Brain pericyte (primary cell): Measurements from ENCODE around the gene DNAH12.
"Not testable (repeated sequence)": the region's sequence is repeated elsewhere in the genome, so short reads cannot be mapped to it uniquely, and the experiment has no call there.

Experiments
- DNase-seq: peaks from one replicate; pipeline ENCODE4 v3.0.0-alpha.2; 2012; ENCODE audit warnings: low read depth, low spot score

Gene DNAH12

DNA sequence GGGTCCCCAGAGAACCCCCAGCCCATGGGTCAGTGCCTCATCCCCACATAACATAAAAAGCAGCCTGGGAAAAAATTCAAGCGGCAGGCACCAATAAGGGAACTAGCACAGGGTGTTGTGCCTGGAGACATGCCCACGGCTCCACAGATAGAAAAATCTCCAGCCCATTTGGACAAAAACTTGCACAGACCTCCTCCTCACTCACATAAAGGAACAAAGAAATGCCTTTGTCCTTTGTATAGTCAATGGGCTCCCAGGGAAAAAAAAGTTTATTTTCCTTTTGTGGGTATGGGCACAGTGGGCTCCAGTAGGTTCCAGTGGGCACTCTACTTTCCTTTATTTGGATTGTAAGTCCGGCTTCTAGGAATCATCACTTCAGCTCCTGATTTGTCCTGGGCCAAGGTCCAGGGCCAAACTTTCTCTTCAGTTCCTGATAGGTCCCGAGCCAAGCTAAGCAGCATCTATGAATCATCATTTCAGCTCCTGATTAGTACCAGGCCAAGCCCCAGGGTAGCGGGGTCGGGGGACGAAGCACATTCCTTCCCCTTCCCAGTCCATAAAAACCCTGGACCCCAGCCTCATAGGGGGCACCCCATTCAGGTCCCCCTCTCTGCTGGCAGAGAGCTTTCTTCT lies 1.6 kb upstream of the DNAH12 start:
- DNase-seq, result no peak

DNA sequence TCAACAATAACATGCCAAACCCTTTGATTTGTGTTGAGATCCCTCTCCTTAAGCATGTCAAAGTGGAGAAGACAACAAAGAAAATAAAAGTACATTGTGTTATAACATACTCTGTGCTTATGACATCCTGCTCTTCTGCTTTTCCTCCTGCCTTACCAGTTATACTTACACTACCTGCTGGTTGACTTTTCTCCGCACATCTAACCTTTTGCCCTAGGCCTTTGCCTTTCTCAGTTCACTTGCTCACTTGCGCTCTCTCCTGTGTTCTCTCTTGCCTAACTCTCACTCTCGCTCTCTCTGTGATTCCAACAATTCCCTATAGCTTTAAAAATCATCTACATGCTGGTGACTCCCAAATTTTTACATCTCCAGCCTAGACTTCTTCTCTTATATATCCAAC lies 5.7 kb downstream of the DNAH12 start:
- DNase-seq, result no peak

- DNase-seq, result no peak
These were observed 14.0 kb downstream of the DNAH12 start for GRCh38 chr3:57530071-57530608.

- no peak for DNase-seq
These were observed 25.7 kb downstream of the DNAH12 start for GRCh38 chr3:57518276-57518915.

DNA sequence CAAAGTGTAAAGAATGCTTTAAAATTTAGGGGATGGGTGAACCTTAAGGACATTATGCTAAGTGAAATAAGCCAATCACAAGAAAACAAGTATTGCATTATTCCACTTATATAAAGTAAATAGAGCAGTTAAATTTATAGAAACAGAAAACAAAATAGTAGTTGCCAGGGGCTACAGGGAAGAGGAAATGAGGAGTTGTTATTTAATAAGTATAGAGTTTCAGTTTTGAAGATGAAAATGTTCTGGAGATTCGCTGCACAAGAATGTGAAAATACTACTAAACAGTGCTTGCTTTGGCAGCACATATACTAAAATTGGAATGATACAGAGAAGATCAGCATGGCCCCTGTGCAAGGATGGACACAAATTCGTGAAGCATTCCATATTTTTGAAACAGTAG lies 32.0 kb downstream of the DNAH12 start:
- DNase-seq, result no peak

GRCh38 chr3:57505901-57506300 lies 38.2 kb downstream of the DNAH12 start:
- DNase-seq, result no peak

DNA sequence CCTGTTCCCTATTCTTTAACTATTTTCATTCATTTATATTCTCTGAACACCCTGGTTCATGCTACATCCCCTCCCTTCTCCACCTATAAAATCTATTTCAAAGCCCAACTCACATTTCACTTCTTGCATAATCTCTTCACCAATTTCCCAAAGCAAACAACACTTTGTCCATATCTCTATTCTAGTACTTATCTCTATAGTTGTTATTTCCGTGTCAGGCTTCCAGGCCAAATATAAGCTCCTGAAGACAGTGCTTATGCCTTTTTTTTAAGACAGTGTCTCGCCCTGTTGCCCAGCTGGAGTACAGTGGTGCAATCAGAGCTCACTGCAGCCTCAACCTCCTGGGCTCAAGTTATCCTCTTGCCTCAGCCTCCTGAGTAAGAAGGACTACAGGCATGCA lies 43.6 kb downstream of the DNAH12 start:
- DNase-seq, result no peak

DNA sequence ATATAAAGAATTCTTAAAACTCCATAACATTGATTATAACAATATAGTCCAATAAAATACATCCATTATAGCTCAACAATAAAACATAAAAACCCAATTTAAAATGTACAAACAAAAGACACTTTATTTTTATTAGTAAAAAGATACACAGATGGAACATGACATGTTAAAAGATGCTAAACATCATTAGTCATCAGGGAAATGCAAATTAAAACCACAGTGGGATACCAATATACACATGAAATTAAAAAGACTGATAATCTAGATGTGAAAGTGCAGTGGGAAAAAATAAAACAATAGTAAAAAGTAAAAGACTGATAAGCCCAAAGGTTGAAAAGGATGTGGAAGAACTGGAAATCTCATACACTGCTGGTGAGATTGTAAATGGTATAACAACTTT lies 46.2 kb downstream of the DNAH12 start:
- DNase-seq, result no peak

DNA sequence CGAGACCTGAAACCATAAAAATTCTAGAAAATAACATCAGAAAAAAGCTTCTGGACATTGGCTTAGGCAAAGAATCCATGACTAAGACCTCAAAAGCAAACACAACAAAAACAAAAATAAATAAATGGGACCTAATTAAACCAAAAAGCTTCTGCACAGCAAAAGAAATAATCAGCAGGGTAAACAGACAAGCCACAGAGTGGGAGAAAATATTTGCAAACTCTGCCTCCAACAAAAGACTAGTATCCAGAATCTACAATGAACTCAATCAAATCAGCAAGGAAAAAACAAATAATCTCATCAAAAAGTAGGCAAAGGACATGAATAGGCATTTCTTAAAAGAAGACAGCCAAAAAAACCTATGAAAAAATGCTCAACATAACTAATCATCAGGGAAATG lies 59.6 kb downstream of the DNAH12 start:
- no peak for DNase-seq

DNA sequence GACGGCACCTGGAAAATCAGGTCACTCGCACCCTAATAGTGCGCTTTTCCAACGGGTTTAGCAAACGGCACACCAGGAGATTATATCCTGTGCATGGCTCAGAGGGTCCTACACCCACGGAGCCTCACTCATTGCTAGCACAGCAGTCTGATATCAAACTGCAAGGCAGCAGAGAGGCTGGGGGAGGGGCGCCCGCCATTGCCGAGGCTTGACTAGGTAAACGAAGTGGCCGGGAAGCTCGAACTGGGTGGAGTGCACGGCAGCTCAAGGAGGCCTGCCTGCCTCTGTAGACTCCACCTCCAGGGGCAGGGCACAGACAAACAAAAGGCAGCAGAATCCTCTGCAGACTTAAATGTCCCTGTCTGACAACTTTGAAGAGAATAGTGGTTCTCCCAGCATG lies 67.0 kb downstream of the DNAH12 start:
- not testable (repeated sequence) for DNase-seq

DNA sequence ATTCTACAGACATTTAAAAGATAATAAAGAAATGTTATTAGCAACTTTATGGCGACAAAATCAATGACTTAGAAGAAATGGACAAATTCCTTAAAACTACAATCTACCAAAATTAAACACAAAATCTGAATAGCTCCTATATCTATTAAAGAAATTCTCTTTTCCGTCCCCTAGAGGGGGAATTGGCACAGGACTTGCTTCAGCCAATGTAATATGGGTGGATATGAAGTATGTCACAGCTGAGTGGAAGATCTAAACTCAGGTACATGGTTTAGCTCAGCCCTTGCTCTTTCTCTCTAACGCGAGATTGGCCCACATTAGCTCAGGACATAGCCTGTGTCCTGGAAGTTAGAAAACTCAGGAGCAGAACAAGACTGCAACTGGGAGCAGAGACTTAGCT lies 79.3 kb downstream of the DNAH12 start:
- DNase-seq, result no peak

DNA sequence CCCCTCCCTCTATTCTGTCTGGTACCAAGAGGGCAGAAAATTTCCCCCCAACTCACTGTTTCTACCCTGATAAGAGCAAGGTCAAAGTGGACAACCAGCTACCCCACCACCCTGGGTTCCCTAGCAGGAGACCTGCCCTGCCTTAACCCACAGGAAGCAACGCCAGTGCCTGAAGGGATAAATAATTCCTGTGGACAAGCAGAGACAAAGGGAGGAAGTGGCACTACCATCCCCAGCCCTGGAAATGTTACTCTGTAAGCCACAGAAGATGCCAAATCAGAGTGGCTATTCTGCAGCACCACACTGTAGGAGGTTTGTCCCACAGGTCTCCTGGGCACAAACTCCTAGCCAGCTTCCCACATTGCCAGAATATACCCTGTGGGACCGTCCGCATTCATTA lies 80.1 kb downstream of the DNAH12 start:
- DNase-seq, result no peak

- DNase-seq, result no peak
These were observed 92.8 kb downstream of the DNAH12 start for GRCh38 chr3:57451150-57451846.

- not testable (repeated sequence) for DNase-seq
These were observed 94.8 kb downstream of the DNAH12 start for GRCh38 chr3:57449276-57449847.

DNA sequence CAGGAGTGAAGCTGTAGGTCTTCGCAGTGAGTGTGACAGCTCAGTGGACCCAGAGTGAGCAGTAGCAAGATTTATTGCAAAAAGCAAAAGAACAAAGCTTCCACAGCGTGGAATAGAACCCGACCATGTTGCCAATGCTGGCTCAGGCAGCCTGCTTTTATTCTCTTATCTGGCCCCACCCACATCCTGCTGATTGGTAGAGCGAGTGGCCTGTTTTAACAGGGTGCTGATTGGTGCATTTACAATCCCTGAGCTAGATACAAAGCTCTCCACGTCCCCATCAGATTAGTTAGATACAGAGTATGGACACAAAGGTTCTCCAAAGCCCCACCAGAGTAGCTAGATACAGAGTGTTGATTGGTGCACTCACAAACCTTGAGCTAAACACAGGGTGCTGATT lies 95.7 kb downstream of the DNAH12 start:
- not testable (repeated sequence) for DNase-seq

DNA sequence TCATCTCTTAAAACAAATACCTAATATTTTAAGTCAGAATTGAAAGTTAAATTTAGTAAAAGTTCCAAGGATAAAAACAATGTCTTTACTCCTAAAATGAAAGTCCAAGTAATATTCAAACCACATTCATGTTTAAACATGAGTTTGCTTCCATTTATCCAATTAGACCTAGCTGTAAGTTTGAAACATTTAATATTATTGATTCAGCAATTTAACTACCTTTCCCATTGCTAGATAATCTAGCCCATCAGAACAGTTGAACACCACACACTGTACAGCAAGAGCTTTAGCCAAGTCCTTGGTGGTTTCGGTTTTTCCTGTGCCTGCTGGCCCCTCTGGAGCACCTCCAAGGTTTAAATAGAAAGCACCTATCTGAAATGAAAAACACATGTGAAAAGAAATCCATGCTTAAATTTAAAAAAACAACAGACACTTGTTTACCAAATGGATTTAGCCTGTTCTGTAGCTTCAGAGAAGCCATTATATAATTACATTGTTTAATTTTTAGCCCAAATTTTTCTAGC lies 97.8 kb downstream of the DNAH12 start:
- DNase-seq, result no peak

DNA sequence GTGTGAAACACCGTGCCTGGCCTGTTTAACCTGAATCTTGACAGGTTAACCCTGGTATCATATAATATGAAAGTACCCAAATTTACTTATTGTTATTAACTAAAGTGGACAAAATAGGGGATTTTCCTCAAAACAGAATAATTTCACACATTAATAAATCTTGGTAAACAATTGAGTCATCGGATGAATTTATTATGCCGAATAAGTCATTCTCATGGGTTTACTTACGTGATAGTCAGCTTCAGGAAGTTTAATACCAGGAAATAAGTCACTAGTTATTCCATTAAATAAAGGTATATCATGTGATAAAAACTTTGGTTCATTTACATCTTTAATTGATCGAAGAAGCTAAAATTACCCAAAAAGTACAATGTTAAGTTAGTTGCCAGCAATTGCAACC lies 99.7 kb downstream of the DNAH12 start:
- DNase-seq, result no peak

DNA sequence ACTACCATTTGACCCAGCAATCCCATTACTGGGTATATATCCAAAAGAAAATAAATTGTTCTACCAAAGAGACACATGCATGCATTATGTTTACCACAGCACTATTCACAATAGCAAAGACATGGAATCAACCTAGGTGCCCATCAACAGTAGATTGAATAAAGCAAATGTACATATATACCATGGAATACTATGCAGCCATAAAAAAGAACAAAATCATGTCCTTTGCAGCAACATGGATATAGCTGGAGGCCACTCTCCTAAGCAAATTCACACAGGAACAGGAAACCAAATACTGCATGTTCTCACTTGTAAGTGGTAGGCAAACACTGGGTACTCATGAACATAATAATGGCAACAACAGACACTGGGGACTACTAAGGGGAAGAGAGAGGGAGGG lies 104.0 kb downstream of the DNAH12 start:
- DNase-seq, result not testable (repeated sequence)

GRCh38 chr3:57438460-57438859 lies 105.7 kb downstream of the DNAH12 start:
- not testable (repeated sequence) for DNase-seq

DNA sequence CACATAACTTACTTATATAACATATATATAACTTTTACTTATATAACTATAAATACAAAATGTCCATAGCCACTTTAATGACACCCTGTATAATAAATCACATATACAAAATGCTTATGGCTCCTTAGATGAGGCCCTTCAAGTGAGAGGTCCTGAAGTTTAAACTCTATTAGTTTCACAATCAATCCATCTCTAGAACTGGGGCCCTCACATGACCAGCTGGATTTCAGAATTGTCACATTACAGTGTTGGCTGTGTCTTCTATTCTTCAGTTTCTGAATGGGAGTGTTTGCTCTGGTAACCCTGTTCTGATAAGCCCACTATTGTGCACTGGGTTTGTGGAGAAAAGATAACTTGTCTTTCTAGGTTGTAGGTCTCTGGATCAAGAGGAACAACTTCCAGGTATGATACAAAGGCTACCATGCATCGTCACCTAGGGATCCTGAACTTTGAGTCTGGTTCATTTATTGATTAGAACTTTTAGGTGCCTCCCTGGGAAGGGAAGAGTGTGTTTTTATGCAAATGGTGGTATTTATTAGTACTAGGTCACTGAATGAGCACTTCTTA lies 107.9 kb downstream of the DNAH12 start:
- DNase-seq, result no peak

DNA sequence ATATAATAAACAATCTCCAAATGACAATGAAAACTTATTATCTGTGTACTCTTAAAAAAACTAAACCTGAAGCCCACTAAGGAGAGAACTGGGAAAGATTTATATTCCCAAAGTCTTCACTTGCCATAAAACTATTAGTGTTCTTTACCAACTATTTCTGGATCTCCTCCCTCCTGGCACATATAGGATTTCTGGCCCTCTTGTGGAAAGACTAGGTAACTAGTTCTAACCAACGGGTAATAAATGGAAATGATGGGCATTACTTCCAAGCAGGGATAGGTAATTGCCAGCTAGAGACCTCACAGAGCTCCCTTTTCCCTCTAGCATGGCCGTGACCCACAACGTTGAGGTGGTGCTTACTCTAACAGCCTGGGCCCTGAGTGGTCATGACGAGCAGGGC lies 110.1 kb downstream of the DNAH12 start:
- DNase-seq, result no peak

DNA sequence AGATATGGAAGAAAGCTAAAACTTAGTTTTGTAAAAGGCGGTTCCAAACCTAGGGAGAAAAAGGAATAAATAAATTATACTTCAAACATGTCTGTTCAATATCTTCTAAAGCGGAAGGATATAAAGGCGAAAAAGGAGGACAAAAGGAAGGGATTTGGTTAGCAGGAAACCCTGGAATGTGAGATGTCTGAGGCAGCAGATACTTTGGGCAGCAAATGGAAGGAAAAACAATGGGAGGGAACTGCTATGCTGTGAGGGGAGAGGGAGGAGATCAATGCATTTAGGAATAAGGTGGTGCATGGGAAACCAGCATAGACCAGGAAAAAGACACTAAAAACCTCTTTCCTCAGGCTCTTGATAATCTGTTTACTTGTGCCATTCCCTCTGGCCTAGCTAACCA lies 120.8 kb downstream of the DNAH12 start:
- DNase-seq, result no peak
